Measurements from ENCODE around the gene FCHO1. TPM values are rescaled to one million over a fixed set of nuclear protein-coding genes. Genes with fewer than 3 reads are reported as not detected.

FCHO1 gene
- polyA plus RNA-seq, 2 donors: 0.51 to 0.75 TPM

DNA sequence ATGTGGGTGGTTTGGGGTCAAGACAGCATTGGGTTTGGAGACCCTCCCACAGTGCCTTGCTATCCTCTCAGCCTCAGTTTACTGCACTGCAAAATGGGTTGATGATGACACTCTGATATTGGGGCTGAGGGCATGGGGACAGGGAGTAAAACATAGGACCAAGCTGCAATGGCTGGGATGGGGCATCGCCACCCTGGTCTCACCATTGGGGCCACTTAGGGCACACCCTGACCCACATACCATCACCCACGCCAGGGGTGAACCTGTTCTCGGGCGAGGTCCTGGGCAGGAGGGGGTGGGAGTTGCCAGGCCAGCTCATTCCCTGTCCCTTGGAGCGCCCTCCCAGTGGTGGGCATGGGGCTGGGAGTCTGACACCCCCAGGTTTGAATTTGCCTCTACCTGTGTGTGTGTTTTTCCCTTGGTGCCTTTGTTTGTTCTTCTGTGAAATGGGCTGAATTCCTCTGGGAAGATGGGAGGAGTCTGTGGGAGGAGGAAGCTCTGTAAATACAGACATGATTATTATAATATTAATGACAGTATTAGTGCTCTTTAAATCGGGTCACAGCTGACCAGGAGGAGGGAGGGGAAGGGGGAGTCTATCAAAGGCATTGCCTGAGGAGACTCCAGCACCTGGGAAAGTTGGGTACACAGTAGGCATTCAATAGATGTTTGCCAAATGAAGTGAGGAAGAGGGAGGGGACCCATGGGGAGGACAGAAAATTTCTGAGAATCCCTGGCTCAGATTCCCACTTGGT lies 2.2 kb upstream of the FCHO1 start:
- H3K36me3 ChIP-seq (ENCODE audit: control insufficient read depth in 2 of 2, insufficient read depth in 2 of 2, low read length in 1 of 2): no peaks in the 10 kb centered on the region
- H3K4me1 ChIP-seq (ENCODE audit: control insufficient read depth in 2 of 2, insufficient read depth in 2 of 2, low read length in 1 of 2): peaks cover 0 to 8% of the 10 kb centered on the region in 2 donors
- H3K9me3 ChIP-seq (ENCODE audit: control insufficient read depth in 2 of 2, insufficient read depth in 1 of 2, low read depth in 1 of 2, low read length in 1 of 2): peaks cover 4% of the 10 kb centered on the region in 2 donors
- no peaks in the 10 kb centered on the region for H3K27me3 ChIP-seq (ENCODE audit: control insufficient read depth in 1 of 2, insufficient read depth in 2 of 2, low read length in 2 of 2)
- H3K4me3 ChIP-seq (ENCODE audit: low read depth in 1 of 2, low read length in 2 of 2): no peak overlapping the region
- H3K27ac ChIP-seq (ENCODE audit: low read depth in 2 of 2, low read length in 1 of 2): no peak overlapping the region
- 66% methylated on average over 6 of the region's 6 CpGs for WGBS, 2 donors

DNA sequence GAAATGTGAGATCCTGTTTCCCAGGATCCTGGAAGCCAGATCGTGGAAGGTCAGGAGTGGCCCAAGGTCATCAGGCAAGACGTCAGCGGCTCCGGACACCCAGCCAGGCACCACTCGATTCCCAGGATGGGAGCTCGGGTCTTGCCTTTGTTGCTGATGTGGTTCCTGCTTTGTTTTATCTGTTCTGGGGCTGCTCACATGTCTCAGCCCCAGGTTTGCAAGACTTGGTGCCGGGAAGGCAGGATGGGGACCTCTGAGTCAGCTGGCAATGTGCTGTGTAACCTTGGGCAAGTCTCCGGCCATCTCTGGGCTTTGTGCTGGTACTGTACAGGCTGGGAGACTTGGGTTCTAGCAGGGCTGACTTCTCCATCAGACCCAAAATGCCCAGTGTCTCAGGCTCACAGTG lies 1.4 kb upstream of the FCHO1 start:
- 20 to 21% methylated on average over 8 of the region's 8 CpGs for WGBS, 2 donors
- H3K36me3 ChIP-seq (ENCODE audit: control insufficient read depth in 2 of 2, insufficient read depth in 2 of 2, low read length in 1 of 2): no peaks in the 10 kb centered on the region
- no peak overlapping the region for H3K4me3 ChIP-seq (ENCODE audit: low read depth in 1 of 2, low read length in 2 of 2)
- H3K27ac ChIP-seq (ENCODE audit: low read depth in 2 of 2, low read length in 1 of 2): no peak overlapping the region
- H3K4me1 ChIP-seq (ENCODE audit: control insufficient read depth in 2 of 2, insufficient read depth in 2 of 2, low read length in 1 of 2): peaks cover 0 to 8% of the 10 kb centered on the region in 2 donors
- H3K9me3 ChIP-seq (ENCODE audit: control insufficient read depth in 2 of 2, insufficient read depth in 1 of 2, low read depth in 1 of 2, low read length in 1 of 2): peaks cover 4% of the 10 kb centered on the region in 2 donors
- H3K27me3 ChIP-seq (ENCODE audit: control insufficient read depth in 1 of 2, insufficient read depth in 2 of 2, low read length in 2 of 2): no peaks in the 10 kb centered on the region

DNA sequence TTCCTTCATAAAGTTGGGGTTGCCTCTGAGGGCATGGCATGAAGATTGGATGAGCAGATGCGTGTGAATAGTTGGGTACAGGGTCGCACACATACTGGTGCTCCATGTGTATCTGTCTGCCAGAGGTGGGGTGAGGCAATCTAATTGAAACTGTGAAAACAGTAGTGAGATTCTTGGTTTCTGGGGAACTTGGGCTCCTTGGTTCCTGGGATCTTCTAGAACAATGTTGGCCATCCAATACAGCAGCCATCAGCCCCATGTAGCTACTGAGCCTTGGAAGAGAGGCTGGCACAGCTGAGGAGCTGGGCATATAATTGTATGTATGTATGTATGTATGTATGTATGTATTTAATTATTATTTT lies 616 bp downstream of the FCHO1 start:
- no peak overlapping the region for H3K27ac ChIP-seq (ENCODE audit: low read depth in 2 of 2, low read length in 1 of 2)
- 43 to 68% methylated on average over 2 of the region's 2 CpGs for WGBS, 2 donors

DNA sequence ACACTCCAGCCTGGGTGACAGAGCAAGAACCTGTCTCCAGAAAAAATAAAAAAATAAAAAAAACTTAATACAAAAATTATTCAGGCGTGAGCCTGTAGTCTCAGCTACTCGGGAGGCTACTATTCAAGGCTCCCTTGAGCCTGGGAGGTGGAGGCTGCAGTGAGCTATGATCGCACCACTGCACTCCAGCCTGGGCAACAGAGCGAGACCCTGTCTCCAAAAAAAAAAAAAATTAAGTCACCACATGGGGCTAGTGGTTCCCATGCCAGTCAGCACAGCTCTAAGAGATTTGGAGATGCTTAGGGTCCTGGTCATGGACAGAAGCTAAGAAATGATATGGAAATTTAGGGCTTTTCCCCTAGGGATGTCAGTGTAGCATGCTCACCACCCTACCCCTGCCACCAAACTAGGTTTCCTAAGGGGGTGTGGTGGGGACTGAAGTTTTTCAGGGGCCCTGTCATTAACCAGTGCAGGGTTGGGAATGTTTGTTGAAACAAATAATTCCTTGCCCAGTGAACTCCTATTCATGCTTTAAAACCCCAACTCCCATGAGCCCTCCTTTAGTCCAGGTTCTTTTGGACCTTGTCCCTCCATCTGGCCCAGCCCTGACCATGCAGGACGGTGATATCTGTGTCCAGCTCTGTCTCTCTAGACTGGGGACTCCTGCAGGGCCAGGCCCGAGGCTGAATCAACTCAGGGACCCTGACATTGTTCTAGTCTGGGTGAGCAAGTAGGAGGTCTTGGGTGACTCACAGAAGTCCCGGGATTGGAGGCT lies 1.8 kb downstream of the FCHO1 start:
- H3K27ac ChIP-seq (ENCODE audit: low read depth in 2 of 2, low read length in 1 of 2): no peak overlapping the region
- peaks cover 0 to 3% of the 10 kb centered on the region in 2 donors for H3K9me3 ChIP-seq (ENCODE audit: control insufficient read depth in 2 of 2, insufficient read depth in 1 of 2, low read depth in 1 of 2, low read length in 1 of 2)
- 76 to 89% methylated on average over 7 of the region's 7 CpGs for WGBS, 2 donors
- no peak overlapping the region for H3K4me3 ChIP-seq (ENCODE audit: low read depth in 1 of 2, low read length in 2 of 2)
- H3K27me3 ChIP-seq (ENCODE audit: control insufficient read depth in 1 of 2, insufficient read depth in 2 of 2, low read length in 2 of 2): no peaks in the 10 kb centered on the region
- no peaks in the 10 kb centered on the region for H3K36me3 ChIP-seq (ENCODE audit: control insufficient read depth in 2 of 2, insufficient read depth in 2 of 2, low read length in 1 of 2)
- H3K4me1 ChIP-seq (ENCODE audit: control insufficient read depth in 2 of 2, insufficient read depth in 2 of 2, low read length in 1 of 2): peaks cover 2 to 3% of the 10 kb centered on the region in 2 donors

More for the DNA sequence above, 616 bp downstream of the FCHO1 start:
- Histone ChIP-seq H3K9me3 (ENCODE audit: control insufficient read depth in 2 of 2, insufficient read depth in 1 of 2, low read depth in 1 of 2, low read length in 1 of 2) (peaks cover 4% of the 10 kb centered on the region in 2 donors), H3K4me1 (ENCODE audit: control insufficient read depth in 2 of 2, insufficient read depth in 2 of 2, low read length in 1 of 2) (peaks cover 0 to 8% of the 10 kb centered on the region in 2 donors), H3K4me3 (ENCODE audit: low read depth in 1 of 2, low read length in 2 of 2) (peak overlapping the region in 1 of 2 donors; percentile 7), H3K27me3 (ENCODE audit: control insufficient read depth in 1 of 2, insufficient read depth in 2 of 2, low read length in 2 of 2) (no peaks in the 10 kb centered on the region), H3K36me3 (ENCODE audit: control insufficient read depth in 2 of 2, insufficient read depth in 2 of 2, low read length in 1 of 2) (no peaks in the 10 kb centered on the region)

DNA sequence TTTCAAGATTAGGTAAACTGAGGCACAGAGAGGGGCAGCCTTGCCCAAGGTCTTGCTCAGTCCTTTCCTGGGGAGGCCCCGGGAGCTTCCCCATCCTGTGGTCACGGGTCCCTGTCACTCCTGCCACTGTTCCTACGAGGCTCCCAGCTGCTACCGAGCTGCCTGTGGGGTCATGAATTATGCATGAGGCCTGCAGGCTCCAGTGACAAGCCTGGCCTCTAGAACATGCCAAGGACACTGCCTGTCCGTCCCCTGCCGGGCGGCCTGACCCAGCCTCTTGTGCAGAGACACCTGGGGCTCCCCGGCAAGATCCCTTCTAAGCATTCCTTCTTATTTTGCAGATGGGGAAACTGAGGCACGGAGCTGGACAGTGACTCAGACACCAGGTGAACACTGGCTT lies 2.7 kb downstream of the FCHO1 start:
- no peaks in the 10 kb centered on the region for H3K27me3 ChIP-seq (ENCODE audit: control insufficient read depth in 1 of 2, insufficient read depth in 2 of 2, low read length in 2 of 2)
- peaks cover 2 to 3% of the 10 kb centered on the region in 2 donors for H3K4me1 ChIP-seq (ENCODE audit: control insufficient read depth in 2 of 2, insufficient read depth in 2 of 2, low read length in 1 of 2)
- WGBS, 2 donors: 59 to 60% methylated on average over 9 of the region's 9 CpGs
- H3K36me3 ChIP-seq (ENCODE audit: control insufficient read depth in 2 of 2, insufficient read depth in 2 of 2, low read length in 1 of 2): no peaks in the 10 kb centered on the region
- H3K4me3 ChIP-seq (ENCODE audit: low read depth in 1 of 2, low read length in 2 of 2): no peak overlapping the region
- no peak overlapping the region for H3K27ac ChIP-seq (ENCODE audit: low read depth in 2 of 2, low read length in 1 of 2)
- no peaks in the 10 kb centered on the region for H3K9me3 ChIP-seq (ENCODE audit: control insufficient read depth in 2 of 2, insufficient read depth in 1 of 2, low read depth in 1 of 2, low read length in 1 of 2)

DNA sequence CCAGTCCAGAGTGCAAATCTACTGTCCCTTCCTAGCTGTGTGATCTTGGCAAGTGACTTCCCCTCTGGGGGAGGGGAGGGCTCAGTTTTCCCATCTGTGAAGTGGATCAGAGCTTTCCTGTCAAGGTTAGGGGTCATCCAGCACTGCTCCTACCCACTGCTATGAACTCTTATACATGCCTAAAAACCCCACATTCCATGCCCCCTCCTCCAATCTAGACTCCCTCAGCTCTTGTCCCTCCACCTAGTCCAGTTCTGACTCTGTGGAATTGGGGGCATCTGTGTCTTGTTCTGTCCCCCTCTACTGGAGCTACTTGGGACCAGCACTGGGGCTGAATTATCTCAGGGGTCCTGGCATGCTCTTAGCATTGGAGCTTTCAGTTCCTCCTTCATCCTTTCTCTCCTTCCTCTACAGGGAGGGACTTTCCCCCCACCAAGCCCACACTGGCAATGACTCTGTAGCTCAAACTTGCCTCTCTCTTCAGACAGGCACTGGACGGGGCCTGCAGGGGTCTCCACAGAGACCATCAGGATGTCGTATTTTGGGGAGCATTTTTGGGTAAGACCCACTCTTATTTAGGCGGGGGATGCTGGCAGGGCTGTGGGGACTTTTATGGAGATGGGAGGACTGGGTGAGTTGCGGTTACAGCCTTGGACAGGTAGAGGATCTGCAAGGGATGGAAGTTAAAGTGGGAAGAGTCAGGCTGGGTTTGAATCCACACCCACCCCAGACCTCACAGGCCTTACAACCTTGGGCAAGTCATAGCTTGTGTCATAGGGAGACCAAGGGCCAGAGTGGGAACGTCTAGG lies 3.6 kb downstream of the FCHO1 start:
- H3K4me3 ChIP-seq (ENCODE audit: low read depth in 1 of 2, low read length in 2 of 2): no peak overlapping the region
- 72% methylated on average over 5 of the region's 5 CpGs for WGBS, 2 donors
- no peak overlapping the region for H3K27ac ChIP-seq (ENCODE audit: low read depth in 2 of 2, low read length in 1 of 2)
- no peaks in the 10 kb centered on the region for H3K9me3 ChIP-seq (ENCODE audit: control insufficient read depth in 2 of 2, insufficient read depth in 1 of 2, low read depth in 1 of 2, low read length in 1 of 2)
- H3K4me1 ChIP-seq (ENCODE audit: control insufficient read depth in 2 of 2, insufficient read depth in 2 of 2, low read length in 1 of 2): peaks cover 2 to 3% of the 10 kb centered on the region in 2 donors
- no peaks in the 10 kb centered on the region for H3K27me3 ChIP-seq (ENCODE audit: control insufficient read depth in 1 of 2, insufficient read depth in 2 of 2, low read length in 2 of 2)
- H3K36me3 ChIP-seq (ENCODE audit: control insufficient read depth in 2 of 2, insufficient read depth in 2 of 2, low read length in 1 of 2): no peaks in the 10 kb centered on the region

DNA sequence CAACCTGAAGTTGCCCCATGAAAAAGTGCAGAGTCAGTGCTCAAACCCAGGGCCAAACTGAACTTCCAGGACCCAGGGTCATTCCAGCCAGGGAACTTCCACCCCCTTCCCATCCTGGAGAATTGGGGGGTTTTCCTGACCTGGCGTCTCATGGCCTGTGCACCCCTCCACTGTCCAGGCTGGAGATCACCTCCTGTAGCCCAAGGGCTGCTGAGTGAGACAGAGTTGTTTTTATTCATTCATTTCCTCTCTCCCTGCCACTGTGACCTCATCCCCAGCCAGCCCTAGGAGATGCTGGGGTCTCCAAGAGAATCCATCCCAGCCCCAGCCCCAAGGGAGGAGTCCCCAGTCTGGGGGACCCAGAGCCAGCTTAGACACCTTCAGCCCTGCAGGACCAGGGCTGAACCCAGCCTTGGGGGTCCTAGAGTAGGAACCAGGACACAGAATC lies 4.2 kb downstream of the FCHO1 start:
- H3K4me1 ChIP-seq (ENCODE audit: control insufficient read depth in 2 of 2, insufficient read depth in 2 of 2, low read length in 1 of 2): peaks cover 2 to 3% of the 10 kb centered on the region in 2 donors
- H3K4me3 ChIP-seq (ENCODE audit: low read depth in 1 of 2, low read length in 2 of 2): no peak overlapping the region
- 38 to 50% methylated on average over 1 of the region's 1 CpG for WGBS, 2 donors
- H3K9me3 ChIP-seq (ENCODE audit: control insufficient read depth in 2 of 2, insufficient read depth in 1 of 2, low read depth in 1 of 2, low read length in 1 of 2): no peaks in the 10 kb centered on the region
- H3K27ac ChIP-seq (ENCODE audit: low read depth in 2 of 2, low read length in 1 of 2): no peak overlapping the region
- no peaks in the 10 kb centered on the region for H3K27me3 ChIP-seq (ENCODE audit: control insufficient read depth in 1 of 2, insufficient read depth in 2 of 2, low read length in 2 of 2)
- H3K36me3 ChIP-seq (ENCODE audit: control insufficient read depth in 2 of 2, insufficient read depth in 2 of 2, low read length in 1 of 2): no peaks in the 10 kb centered on the region

DNA sequence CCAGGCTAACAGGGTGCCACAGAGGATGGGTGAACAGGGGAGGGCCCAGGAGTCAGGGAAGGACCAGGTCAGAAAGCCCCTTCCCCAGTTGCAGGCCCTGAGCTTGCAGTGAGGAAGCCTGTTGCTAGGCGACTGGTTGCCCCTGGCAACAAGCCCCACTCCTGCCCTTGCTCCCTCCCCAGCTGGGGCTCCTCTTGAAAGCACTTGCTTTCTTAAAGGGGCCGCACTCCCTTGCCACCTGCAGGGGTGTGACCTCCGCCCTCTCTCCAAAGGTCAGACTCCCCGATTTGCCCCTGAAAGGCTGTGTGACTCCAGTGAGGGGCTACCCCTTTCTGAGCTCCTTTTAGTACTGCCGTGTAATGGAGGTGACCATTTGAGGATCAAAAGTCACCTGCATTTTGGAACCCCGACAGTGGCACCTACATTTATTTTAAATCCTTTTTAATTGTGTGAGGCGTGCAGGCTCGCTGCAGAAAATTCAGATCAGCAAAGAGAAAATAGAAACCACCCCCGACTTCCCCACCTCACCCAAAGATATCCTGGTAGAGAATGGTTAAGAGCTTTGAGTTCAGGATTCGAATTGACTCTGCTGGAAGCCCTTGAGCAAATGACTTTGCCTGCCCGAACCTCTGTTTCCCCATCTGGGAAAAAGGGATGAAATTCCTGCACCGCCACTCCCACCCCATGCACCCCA lies 4.8 kb downstream of the FCHO1 start:
- Histone ChIP-seq H3K4me3 (ENCODE audit: low read depth in 1 of 2, low read length in 2 of 2) (no peak overlapping the region), H3K9me3 (ENCODE audit: control insufficient read depth in 2 of 2, insufficient read depth in 1 of 2, low read depth in 1 of 2, low read length in 1 of 2) (no peaks in the 10 kb centered on the region), H3K27me3 (ENCODE audit: control insufficient read depth in 1 of 2, insufficient read depth in 2 of 2, low read length in 2 of 2) (no peaks in the 10 kb centered on the region), H3K27ac (ENCODE audit: low read depth in 2 of 2, low read length in 1 of 2) (no peak overlapping the region), H3K36me3 (ENCODE audit: control insufficient read depth in 2 of 2, insufficient read depth in 2 of 2, low read length in 1 of 2) (no peaks in the 10 kb centered on the region), H3K4me1 (ENCODE audit: control insufficient read depth in 2 of 2, insufficient read depth in 2 of 2, low read length in 1 of 2) (peaks cover 2 to 3% of the 10 kb centered on the region in 2 donors)
- WGBS, 2 donors: 43 to 50% methylated on average over 12 of the region's 12 CpGs

DNA sequence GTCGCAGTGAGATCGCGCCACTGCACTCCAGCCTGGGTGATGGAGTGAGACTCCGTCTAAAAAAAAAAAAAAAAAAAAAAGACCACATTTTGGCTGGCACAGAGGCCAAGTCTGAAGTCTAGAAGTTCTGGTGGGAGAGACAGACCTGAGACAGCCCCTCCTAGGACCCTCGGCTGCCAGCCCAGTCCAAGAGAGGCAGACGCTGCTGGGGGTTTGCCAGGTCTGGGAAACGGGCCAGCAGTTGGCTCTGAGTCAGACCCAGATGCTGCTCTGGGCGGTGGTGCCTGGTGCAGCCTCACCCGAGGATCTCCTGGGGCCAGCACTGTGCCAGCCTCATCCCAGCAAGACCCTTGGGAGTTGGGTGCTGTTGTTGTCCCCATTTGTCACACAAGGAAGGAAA lies 5.8 kb downstream of the FCHO1 start:
- Histone ChIP-seq H3K27ac (ENCODE audit: low read depth in 2 of 2, low read length in 1 of 2) (no peak overlapping the region), H3K4me3 (ENCODE audit: low read depth in 1 of 2, low read length in 2 of 2) (no peak overlapping the region), H3K36me3 (ENCODE audit: control insufficient read depth in 2 of 2, insufficient read depth in 2 of 2, low read length in 1 of 2) (no peaks in the 10 kb centered on the region), H3K9me3 (ENCODE audit: control insufficient read depth in 2 of 2, insufficient read depth in 1 of 2, low read depth in 1 of 2, low read length in 1 of 2) (no peaks in the 10 kb centered on the region), H3K27me3 (ENCODE audit: control insufficient read depth in 1 of 2, insufficient read depth in 2 of 2, low read length in 2 of 2) (no peaks in the 10 kb centered on the region), H3K4me1 (ENCODE audit: control insufficient read depth in 2 of 2, insufficient read depth in 2 of 2, low read length in 1 of 2) (peaks cover 2 to 3% of the 10 kb centered on the region in 2 donors)
- WGBS, 2 donors: 28 to 30% methylated on average over 8 to 9 of the region's 9 CpGs

Data from esophagus (tissue), 2 donors.